Umbilical cord (tissue), 2 donors: ENCODE measurements around the gene HOXD8. TPM values are rescaled to one million over a fixed set of nuclear protein-coding genes. Genes with fewer than 3 reads are reported as not detected.

Experiments used
- DNase-seq: peaks from one replicate; pipeline ENCODE4 v3.0.0-alpha.2; 2015; ENCODE audit warnings: low spot score
- total RNA-seq: library from RNA; depleted of rRNA; stranded (reverse); fragments of >200 nt; gene quantifications from one replicate; pipeline ENCODE4 v1.2.3, GENCODE V29; 2014; ENCODE audit warnings: low replicate concordance; ENCODE audit not compliant: insufficient read depth

The HOXD8 gene
- total RNA-seq, 1 donor from 2014 or later, result 8.7 TPM

DNA sequence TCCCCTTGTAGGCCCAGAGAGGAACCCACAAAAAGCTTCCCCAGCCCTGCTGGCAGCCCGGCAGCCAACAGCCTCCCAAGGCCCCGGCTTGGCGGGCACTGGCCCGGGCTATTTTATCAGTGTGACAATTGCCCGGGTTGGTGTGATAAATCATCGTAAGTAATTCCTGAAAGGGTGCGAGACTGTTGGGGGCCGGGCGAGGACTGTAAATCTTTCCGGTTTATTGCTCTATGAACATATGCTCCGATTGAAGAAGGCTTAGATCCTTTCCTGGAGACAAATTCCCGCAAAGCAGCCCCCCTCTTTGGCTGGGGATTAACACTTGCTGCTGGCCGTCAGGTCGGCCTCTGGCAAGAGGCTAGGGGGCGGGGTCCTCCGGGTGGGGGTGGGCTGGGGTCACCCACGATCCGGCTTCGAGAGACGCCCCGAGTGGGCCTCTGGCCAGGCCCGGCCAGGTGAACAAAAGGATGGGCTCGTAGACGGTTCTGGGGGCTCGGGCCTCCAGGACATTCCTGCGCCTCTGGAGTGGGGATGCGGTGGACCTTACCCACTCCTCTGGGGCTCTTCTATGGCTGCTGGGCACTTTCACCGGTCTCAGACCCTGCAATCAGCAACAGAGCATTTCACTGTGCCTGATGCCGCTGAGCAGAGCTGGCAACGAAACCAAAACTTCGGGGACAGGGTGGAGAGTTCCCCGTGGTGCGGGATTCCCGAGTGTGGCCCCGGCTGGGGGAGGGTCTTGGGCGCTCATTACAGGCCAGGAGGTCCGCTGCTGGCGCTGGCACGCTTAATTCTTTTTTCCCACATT, 29.6 kb downstream of the HOXD8 start:
- DNase-seq, result no peak

DNA sequence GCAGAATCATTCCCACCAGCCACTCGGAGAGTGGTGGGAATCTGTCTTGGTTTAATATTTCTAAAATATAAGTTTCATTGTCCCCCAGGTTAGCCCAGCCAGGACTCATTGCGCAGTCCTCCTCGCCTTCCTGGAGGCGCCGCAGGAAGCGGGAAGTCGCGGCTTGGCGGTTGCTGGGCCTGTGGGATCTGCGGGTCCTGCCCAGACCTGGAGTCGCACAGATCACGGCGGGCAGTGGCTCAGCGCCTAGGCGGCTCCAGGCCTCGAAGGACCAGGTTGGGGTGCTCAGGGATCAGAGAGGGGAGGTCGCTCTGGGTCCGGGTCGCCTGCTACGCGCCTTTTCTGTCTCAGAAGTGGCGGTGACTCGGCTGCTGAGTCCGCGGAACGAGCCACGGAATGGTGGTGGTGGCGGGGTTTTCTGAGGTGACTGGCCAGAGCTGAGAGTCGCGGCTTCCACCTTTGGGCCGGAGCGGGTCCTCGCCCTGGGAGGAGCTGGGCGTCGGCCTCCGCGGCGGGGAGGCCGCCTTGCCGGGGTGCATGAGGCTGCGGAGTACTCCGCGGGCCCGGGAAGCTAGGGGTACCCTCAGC, 30.3 kb downstream of the HOXD8 start:
- DNase-seq, result no peak

DNA sequence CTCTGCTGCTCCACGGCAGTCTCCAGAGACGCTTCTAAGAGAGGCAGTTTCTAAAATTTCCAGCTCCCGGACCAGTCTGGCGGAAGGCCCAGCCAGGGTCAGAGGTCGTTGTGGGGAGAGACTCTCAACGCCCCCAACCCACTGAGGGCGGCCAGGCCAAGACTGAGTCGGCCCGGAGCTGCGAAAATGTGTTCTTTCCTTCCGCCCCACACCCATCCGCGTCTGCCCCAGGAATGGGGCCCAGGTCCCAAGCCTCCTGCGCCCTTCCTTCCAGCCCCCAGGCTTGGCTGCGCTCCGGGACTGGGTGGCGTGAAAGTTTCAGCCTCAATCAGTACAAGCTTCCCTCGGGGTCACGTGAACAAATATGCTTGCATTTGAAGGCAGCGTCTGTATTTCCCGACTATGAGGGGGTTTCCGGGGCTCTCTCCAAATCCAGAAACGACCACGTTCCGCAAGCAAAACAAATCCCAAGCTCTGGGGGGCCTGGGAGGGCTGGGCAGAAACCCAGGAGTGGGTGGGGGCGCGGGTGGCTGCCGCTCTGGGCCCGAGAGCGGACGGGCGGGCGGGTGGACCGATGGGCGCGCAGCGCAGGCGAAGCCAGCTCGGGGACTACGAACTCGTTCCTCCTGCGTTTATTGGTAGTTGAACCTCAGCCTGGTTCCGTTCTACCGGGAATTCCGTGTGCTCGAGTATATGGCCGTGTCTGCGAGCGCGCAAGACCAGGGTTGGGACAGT, 30.9 kb downstream of the HOXD8 start:
- DNase-seq, result no peak

DNA sequence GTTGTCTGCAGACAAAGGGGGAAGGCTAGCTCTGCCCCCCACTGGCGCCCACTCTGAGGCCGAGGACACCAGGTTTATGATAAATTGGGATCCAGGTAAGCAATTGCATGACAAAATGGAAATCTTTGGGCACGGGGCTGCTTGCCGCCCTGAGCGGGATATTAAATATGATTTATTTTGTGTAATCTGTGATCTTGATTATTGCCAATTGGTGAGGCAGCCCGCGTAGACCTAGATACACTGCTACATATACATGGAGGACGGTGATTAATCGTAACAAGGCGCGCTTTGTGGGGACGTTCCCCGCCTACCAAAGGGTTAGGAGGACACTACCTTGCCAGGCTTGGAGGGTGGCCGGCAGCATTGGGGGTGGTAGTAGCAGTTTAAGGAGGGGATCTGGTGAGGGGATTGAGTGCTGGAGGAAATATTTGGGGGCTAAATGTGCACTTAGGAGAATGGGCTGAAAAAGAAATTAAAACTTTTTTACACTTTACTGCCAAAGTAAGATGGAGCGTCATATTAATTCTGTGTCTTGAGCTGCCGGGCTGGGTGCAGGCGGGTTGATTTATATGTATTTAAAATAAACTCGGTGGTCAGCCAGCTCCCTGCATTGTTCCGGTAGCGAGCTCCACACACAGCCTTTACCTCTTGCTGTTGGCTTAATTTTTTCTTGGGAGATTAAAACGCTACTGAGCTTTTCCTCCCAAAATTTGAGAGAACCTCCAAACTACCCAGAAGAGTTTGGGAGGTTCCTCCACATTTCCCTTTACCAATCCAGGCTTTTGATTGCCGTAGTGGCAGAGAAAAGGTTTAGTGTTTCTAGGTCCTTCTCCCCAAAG, 31.7 kb downstream of the HOXD8 start:
- no peak for DNase-seq

DNA sequence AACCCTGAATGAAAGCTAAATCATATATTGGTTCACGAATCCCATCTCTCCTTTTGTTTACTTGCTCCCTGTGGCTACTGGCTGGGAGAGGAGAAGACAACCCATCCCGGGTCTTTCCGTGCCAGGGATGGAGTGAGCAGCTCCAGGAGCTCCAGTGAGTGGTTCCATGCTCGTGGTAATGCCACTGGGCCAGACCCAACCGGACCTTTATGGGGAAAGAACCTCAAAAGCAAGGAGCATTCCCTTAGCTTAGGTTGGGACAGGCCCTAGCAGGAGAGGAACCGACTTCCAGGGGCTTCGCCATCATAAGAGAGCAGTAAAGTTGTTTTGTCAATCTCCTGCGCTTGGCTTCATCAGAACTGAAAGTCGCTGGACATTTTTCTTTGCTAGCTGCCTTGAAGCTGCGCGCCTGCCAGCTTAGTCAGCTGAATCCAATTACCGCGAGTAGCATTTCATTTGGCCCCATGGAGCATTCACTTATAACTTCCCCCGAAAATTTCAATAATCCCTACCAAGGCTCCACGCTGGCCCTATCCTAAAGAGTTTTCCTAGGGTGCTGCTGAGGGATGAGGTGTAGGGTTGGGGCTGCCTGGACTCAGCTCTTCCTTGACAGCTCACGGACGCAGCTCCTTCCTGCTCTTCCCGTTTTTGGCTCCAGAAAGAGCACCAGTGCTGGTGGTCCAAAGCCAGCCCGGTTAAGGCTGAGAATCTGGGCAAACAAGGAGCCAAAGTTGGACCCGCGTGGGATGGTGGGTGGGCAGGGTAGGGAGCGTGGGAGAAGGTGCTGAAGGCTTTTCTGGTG, 32.5 kb downstream of the HOXD8 start:
- DNase-seq, result no peak

DNA sequence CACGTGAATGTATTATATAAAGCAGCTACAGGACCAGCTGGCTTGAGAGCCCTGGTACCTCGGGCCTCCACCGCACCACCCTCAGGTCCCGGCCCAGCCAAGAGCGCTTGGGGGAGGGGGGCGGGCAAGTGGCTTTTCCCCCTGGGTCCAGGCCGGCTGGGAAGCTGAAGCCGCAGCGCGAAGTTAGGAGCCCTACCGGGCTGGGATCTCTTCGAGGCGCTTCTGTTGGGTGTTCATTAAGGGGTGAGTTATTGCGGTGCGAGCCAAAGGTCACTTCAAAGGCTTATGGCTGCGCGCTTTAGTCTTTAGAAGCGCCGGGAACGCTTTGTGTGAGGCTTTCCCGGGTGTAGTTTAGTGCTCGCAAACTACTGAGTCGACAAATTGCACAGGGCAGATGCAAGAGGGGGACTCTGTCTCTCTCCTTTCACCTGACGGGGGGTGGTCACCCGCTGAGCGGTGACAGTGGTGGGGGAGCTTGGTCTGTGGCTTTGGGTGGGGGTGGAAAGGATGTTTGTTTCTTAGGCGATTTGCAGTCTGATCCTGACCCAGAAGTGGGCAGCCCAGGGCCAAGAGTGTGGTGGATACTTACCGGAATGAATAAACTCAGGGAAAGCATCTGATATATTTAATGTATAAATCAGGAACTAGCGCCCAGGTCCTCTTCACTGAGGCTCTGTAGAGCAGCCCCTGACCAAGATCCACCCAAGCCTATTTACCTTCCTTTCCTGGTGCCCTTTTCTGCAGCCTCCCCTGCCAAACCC, 33.6 kb downstream of the HOXD8 start:
- DNase-seq, result no peak

DNA sequence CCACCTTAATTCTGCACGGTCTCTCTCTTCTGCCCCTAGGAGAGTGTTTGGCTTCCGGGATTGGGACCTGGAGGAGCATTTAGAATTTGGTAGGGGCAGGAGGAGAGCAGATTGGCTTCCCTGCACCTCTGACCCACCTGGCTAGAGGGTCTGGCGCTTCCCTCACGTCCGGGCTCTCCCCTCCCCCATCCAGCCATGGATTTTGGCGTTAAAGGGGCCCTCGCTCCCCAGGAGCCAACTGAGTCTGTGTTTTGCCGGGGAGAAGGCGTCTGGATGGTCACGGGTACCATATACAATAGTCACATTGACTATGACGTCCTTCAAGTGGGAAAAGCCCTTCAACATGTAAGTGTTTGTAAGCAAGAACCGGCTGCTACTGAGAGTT, 34.2 kb downstream of the HOXD8 start:
- no peak for DNase-seq

DNA sequence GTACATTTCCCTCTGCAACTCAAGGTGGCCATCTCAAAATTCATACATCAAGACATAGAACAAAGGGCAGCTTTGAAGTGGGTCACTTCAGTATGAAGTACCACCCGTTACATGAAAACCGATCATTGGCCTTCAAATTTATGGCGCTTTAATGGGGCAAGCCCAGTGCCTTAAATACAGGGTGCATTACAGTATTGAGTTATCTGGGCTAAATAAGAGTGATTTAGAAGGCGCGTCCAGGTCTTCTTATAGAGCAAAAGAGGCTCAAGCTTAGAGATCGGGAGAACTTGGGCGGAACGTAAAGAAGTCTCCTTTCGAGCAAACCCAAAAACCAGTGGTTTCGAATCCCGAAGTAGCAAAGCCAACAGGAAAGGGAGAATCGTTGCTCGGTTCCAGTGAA, 34.7 kb downstream of the HOXD8 start:
- no peak for DNase-seq

DNA sequence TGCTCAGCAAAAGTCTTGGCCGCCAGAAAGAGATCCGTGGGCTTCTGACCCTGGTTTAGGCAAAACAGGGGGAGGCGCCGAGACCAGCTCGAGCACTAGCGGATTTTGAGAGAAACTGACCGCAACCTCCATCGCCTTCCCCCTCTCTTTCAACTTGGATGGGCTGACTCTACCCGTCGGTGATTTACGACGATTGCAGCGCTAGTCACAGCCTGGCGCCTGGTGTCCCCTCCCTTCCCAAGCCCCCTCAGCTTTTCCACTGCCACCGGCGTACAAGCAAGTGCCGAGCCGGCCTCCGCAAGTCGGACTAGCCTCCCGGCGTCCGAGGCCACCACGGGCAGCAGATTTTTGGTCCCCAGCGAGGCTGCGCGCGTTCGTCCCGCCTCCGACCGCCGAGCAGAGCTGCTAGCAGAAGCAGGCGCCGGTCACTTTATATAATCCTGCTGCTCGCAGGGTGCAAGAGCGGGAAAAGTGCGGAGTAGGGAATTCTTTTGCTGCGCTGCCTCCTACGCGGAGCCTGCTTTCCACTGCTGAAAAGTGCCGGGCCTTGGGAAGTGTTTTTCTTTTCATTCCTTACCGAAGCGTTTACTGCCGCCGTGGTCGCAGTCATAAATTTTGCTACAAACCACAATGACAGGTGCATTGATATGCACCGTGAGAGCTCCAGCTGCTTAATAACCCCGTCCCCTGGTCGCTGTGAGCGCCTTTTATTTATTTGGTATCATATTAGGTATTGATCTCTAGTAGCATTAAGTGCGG, 35.3 kb downstream of the HOXD8 start:
- DNase-seq, result no peak

DNA sequence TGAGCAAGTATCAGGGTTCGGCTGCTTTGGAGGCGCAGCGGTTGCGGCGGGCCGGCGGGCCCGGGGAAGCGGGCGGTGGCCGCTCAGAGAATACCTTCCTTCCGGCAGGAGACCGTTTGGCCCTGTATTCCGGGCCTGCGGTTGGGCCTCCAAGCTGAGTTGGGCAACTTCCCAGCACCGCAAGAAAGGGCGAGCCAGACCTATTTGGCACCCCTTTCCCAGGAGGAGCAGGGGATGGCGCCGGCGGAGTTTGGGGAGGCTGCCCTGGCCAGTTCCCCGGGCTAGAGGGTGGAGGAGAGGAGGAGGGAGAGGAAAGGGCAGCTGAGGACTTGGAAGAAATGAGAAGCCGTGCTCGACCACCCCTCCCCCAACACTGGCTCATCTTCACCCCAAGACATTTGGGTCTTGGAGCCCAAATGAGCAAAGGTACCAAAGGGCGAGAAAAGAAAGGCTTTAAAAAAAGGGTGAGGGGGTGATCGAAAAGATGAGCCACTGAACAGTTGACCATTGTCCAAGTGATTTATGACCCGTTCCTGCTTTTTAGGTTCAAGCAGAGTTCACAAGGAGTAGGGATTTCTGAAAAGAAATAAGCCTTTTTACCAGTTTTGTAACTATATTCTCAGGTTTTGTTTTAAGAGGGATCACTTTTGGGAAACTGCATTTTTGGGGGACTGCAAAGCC, 36.0 kb downstream of the HOXD8 start:
- no peak for DNase-seq

DNA sequence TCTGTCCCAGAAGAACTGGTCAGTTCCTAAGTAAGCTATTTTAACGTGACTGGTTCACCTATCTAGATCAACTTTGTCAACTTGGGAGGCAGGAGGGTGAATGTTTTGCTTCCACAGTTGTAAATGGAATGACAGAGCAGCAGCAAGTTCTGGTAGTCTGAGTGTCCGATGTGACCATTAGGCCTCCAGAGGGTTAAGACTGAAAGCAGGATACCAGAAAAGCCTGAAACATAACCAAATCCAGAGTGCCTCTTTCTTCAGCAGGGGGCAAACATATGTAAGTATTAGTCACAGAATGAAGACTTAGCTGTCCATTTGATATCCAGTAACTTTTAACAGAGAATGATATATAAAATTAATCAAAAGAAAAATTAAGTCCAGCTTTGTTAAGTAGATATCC, 36.8 kb downstream of the HOXD8 start:
- no peak for DNase-seq

DNA sequence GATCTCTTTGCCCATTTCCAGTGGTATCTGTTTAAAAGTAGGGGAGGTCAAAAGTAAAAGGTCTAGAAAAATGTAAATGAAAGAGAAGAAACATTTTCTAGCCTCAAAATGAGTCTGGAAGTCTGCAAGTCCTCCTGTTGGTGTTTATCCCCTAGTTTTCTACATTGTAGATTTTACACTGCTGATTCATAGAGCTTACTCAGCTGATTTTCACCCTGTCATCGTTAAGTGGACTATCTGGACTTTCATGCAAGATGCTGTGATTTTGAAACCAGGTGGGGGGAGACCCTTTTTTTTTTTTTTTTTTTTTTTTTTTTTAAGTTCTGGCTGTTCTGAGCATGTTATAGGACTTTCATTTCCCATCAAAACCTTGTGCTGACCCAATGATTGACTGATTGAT, 37.9 kb downstream of the HOXD8 start:
- no peak for DNase-seq

DNA sequence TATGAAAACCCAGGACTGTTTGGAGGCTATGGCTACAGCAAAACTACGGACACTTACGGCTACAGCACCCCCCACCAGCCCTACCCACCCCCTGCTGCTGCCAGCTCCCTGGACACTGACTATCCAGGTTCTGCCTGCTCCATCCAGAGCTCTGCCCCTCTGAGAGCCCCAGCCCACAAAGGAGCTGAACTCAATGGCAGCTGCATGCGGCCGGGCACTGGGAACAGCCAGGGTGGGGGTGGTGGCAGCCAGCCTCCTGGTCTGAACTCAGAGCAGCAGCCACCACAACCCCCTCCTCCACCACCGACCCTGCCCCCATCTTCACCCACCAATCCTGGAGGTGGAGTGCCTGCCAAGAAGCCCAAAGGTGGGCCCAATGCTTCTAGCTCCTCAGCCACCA, 39.7 kb downstream of the HOXD8 start:
- no peak for DNase-seq

DNA sequence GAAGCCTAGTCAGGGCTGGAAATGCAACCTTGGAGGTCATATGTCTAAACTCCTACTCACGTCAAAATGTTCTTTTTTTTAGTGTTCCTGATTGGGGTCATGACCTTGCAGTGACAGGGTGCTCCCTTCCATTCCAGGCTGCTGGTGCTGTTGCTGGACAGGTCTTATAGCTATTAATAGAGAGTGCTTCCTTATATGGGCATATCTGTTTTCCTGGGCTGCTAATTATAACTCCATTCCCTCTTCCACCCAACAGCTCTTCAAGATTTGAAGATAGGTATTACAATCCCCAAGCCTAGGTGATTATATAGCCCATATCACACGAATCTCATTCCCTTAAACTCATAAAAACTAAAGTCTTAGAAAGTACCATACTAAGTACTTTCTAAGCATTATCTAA, 40.2 kb downstream of the HOXD8 start:
- no peak for DNase-seq

DNA sequence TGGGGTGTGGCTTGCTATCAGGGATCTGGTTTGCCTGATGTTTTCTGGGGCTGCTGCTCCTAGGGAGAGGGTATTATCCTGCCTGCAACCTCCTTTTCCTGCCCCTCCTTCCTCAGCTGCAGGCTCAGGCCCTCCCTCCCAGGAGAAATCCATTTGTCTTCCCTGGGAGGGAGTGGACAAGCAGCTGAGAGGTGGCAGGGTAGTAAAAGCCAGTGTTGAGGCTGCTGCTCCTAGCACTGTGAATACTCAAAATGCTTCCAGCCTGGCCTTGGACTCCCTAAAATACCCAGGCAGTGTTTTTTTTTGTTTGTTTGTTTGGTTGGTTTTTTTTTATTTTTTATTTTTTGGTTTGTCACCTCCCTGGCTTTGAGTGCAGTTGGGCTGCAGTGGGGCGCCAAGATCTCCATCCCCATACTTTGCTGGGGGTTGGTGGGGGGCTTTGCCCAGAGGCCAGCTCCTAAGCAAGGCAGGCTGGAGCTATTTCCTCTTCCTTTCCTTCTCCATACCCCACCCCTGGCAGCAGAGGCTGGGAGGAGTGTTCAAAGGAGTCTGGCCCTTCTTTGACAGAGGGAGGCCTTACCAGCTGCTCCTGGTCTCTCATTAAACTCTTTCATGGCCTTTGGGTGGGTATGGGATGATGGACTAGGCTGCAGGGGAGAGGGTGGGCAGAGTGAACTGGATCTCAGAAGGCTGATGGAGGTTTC, 41.2 kb downstream of the HOXD8 start:
- no peak for DNase-seq

DNA sequence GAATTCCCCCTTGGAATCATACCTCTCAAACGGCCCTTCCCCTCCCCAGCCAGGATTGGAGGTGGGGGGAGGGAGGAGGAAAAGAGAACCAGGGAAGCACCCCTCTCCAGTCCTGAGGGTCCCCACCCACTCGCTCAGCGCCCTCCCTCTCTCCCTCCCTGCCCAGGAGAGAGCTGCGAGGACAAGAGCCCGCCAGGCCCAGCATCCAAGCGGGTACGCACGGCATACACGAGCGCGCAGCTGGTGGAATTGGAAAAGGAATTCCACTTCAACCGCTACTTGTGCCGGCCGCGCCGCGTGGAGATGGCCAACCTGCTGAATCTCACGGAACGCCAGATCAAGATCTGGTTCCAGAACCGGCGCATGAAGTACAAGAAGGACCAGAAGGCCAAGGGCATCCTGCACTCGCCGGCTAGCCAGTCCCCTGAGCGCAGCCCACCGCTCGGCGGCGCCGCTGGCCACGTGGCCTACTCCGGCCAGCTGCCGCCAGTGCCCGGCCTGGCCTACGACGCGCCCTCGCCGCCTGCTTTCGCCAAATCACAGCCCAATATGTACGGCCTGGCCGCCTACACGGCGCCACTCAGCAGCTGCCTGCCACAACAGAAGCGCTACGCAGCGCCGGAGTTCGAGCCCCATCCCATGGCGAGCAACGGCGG, 42.0 kb downstream of the HOXD8 start:
- no peak for DNase-seq

DNA sequence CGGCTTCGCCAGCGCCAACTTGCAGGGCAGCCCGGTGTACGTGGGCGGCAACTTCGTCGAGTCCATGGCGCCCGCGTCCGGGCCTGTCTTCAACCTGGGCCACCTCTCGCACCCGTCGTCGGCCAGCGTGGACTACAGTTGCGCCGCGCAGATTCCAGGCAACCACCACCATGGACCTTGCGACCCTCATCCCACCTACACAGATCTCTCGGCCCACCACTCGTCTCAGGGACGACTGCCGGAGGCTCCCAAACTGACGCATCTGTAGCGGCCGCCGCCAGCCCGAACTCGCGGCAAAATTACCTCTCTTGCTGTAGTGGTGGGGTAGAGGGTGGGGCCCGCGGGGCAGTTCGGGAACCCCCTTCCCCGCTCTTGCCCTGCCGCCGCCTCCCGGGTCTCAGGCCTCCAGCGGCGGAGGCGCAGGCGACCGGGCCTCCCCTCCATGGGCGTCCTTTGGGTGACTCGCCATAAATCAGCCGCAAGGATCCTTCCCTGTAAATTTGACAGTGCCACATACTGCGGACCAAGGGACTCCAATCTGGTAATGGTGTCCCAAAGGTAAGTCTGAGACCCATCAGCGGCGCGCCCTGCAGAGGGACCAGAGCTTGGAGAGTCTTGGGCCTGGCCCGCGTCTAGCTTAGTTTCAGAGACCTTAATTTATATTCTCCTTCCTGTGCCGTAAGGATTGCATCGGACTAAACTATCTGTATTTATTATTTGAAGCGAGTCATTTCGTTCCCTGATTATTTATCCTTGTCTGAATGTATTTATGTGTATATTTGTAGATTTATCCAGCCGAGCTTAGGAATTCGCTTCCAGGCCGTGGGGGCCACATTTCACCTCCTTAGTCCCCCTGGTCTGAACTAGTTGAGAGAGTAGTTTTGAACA, 42.7 kb downstream of the HOXD8 start:
- DNase-seq, result no peak
